ENCODE data around the gene NATD1. TPM values are rescaled to one million over a fixed set of nuclear protein-coding genes. Genes with fewer than 3 reads are reported as not detected.

The NATD1 gene
- total RNA-seq, 1 donor from 2014 or later, result 1.1 TPM

GRCh38 chr17:21294321-21295035 is 41.3 kb upstream of the NATD1 start:
- no peak for DNase-seq
- H3K4me3 Mint-ChIP-seq, result no peak overlapping the region
- no peaks in the 10 kb centered on the region for H3K27me3 Mint-ChIP-seq
- peaks cover 3% of the 10 kb centered on the region for H3K9me3 Mint-ChIP-seq
- peak overlapping the region; percentile 1 for H3K27ac Mint-ChIP-seq
- H3K4me1 Mint-ChIP-seq, result peaks cover 5% of the 10 kb centered on the region
- intact Hi-C loops (cut with micrococcal nuclease), result no loop called here
- peaks cover 30% of the 10 kb centered on the region for H3K36me3 Mint-ChIP-seq (ENCODE audit: low read depth)

GRCh38 chr17:21293831-21294210 is 40.6 kb upstream of the NATD1 start:
- DNase-seq, result no peak
- Mint-ChIP-seq H3K9me3 (peaks cover 3% of the 10 kb centered on the region), H3K4me3 (no peak overlapping the region), H3K27me3 (no peaks in the 10 kb centered on the region), H3K4me1 (peaks cover 7% of the 10 kb centered on the region), H3K27ac (no peak overlapping the region), H3K36me3 (ENCODE audit: low read depth) (peaks cover 31% of the 10 kb centered on the region)
- intact Hi-C loops (cut with micrococcal nuclease), result no loop called here

GRCh38 chr17:21292867-21293830 is 39.9 kb upstream of the NATD1 start:
- no peak overlapping the region for H3K4me3 Mint-ChIP-seq
- intact Hi-C loops (cut with micrococcal nuclease), result no loop called here
- no peak for DNase-seq
- H3K27me3 Mint-ChIP-seq, result no peaks in the 10 kb centered on the region
- H3K9me3 Mint-ChIP-seq, result peaks cover 3% of the 10 kb centered on the region
- H3K27ac Mint-ChIP-seq, result no peak overlapping the region
- peaks cover 14% of the 10 kb centered on the region for H3K4me1 Mint-ChIP-seq
- H3K36me3 Mint-ChIP-seq (ENCODE audit: low read depth), result peaks cover 37% of the 10 kb centered on the region

- peaks cover 26% of the 10 kb centered on the region for H3K4me1 Mint-ChIP-seq
- intact Hi-C loops (cut with micrococcal nuclease), result no loop called here
- H3K27ac Mint-ChIP-seq, result peak overlapping the region; percentile 37
Measured at GRCh38 chr17:21291862-21292261, 38.7 kb upstream of the NATD1 start.

GRCh38 chr17:21291357-21291756 is 38.1 kb upstream of the NATD1 start:
- intact Hi-C loops (cut with micrococcal nuclease), result no loop called here
- Mint-ChIP-seq H3K9me3 (peaks cover 3% of the 10 kb centered on the region), H3K27me3 (no peaks in the 10 kb centered on the region), H3K4me3 (no peak overlapping the region), H3K4me1 (peaks cover 30% of the 10 kb centered on the region), H3K36me3 (ENCODE audit: low read depth) (peaks cover 50% of the 10 kb centered on the region), H3K27ac (no peak overlapping the region)
- no peak for DNase-seq

More at GRCh38 chr17:21291862-21292261, 38.7 kb upstream of the NATD1 start:
- Mint-ChIP-seq H3K9me3 (peaks cover 3% of the 10 kb centered on the region), H3K4me3 (no peak overlapping the region), H3K36me3 (ENCODE audit: low read depth) (peaks cover 46% of the 10 kb centered on the region), H3K27me3 (no peaks in the 10 kb centered on the region)
- DNase-seq, result no peak

GRCh38 chr17:21289902-21290571 is 36.8 kb upstream of the NATD1 start:
- H3K4me3 Mint-ChIP-seq, result no peak overlapping the region
- no peak for DNase-seq
- intact Hi-C loops (cut with micrococcal nuclease), result loop anchor here (2.0 kb wide), 2 partner anchors 33 to 167 kb away; no protein-coding TSS in a partner anchor
- peak overlapping the region; percentile 60 for H3K27ac Mint-ChIP-seq
- peaks cover 31% of the 10 kb centered on the region for H3K4me1 Mint-ChIP-seq
- H3K9me3 Mint-ChIP-seq, result peaks cover 3% of the 10 kb centered on the region
- H3K27me3 Mint-ChIP-seq, result no peaks in the 10 kb centered on the region
- H3K36me3 Mint-ChIP-seq (ENCODE audit: low read depth), result peaks cover 60% of the 10 kb centered on the region

- Mint-ChIP-seq H3K36me3 (ENCODE audit: low read depth) (peaks cover 54% of the 10 kb centered on the region), H3K27me3 (no peaks in the 10 kb centered on the region), H3K9me3 (no peaks in the 10 kb centered on the region), H3K4me3 (peak overlapping the region; percentile 100), H3K4me1 (peaks cover 28% of the 10 kb centered on the region), H3K27ac (peak overlapping the region; percentile 94)
- no peak for DNase-seq
- intact Hi-C loops (cut with micrococcal nuclease), result loop anchor here (2.0 kb wide), 2 partner anchors 33 to 167 kb away; no protein-coding TSS in a partner anchor
Measured at GRCh38 chr17:21289175-21289901, 36.1 kb upstream of the NATD1 start.

GRCh38 chr17:21288571-21289017 is 35.4 kb upstream of the NATD1 start:
- intact Hi-C loops (cut with micrococcal nuclease), result loop anchor here (1.0 to 2.0 kb wide), 5 partner anchors 13 to 245 kb away; partner anchors contain the start of genes DHRS7B and USP22
- DNase-seq, result peak; percentile 77
- Mint-ChIP-seq H3K27ac (peak overlapping the region; percentile 94), H3K4me3 (peak overlapping the region; percentile 100), H3K36me3 (ENCODE audit: low read depth) (peaks cover 53% of the 10 kb centered on the region), H3K9me3 (no peaks in the 10 kb centered on the region), H3K4me1 (peaks cover 28% of the 10 kb centered on the region), H3K27me3 (no peaks in the 10 kb centered on the region)

GRCh38 chr17:21287703-21288449 is 34.7 kb upstream of the NATD1 start:
- Mint-ChIP-seq H3K4me1 (peaks cover 31% of the 10 kb centered on the region), H3K4me3 (peak overlapping the region; percentile 100), H3K27me3 (no peaks in the 10 kb centered on the region), H3K9me3 (no peaks in the 10 kb centered on the region), H3K27ac (peak overlapping the region; percentile 94), H3K36me3 (ENCODE audit: low read depth) (peaks cover 50% of the 10 kb centered on the region)
- intact Hi-C loops (cut with micrococcal nuclease), result loop anchor here (1.0 to 2.0 kb wide), 7 partner anchors 13 to 245 kb away; partner anchors contain the start of genes DHRS7B, NATD1, TMEM11 and USP22
- DNase-seq, result peak; percentile 97

GRCh38 chr17:21286909-21287702 is 33.9 kb upstream of the NATD1 start:
- Mint-ChIP-seq H3K27me3 (peaks cover 2% of the 10 kb centered on the region), H3K36me3 (ENCODE audit: low read depth) (peaks cover 45% of the 10 kb centered on the region), H3K9me3 (no peaks in the 10 kb centered on the region), H3K27ac (peak overlapping the region; percentile 94), H3K4me1 (peaks cover 34% of the 10 kb centered on the region), H3K4me3 (peak overlapping the region; percentile 100)
- peak; percentile 66 for DNase-seq
- intact Hi-C loops (cut with micrococcal nuclease), result loop anchor here (1.0 kb wide), 2 partner anchors 34 to 73 kb away; partner anchors contain the start of genes NATD1 and TMEM11

GRCh38 chr17:21286066-21286770 is 33.0 kb upstream of the NATD1 start:
- peak; percentile 71 for DNase-seq
- Mint-ChIP-seq H3K27ac (peak overlapping the region; percentile 94), H3K9me3 (no peaks in the 10 kb centered on the region), H3K4me1 (peaks cover 34% of the 10 kb centered on the region), H3K36me3 (ENCODE audit: low read depth) (peaks cover 40% of the 10 kb centered on the region), H3K27me3 (peaks cover 2% of the 10 kb centered on the region), H3K4me3 (peak overlapping the region; percentile 100)
- intact Hi-C loops (cut with micrococcal nuclease), result no loop called here
